Activated CD4-positive, alpha-beta T cell treated with anti-CD3 and anti-CD28 coated beads for 1 hour (primary cell): ENCODE data around the gene SPG21.
A peak's percentile ranks its signal among the peaks of the same experiment; 100 is the strongest.
"Not testable (repeated sequence)": the region's sequence is repeated elsewhere in the genome, so short reads cannot be mapped to it uniquely, and the experiment has no call there.

Experiments
- DNase-seq: peaks from one replicate; pipeline ENCODE4 v3.0.0-alpha.2; 2020

SPG21 gene, protein sequence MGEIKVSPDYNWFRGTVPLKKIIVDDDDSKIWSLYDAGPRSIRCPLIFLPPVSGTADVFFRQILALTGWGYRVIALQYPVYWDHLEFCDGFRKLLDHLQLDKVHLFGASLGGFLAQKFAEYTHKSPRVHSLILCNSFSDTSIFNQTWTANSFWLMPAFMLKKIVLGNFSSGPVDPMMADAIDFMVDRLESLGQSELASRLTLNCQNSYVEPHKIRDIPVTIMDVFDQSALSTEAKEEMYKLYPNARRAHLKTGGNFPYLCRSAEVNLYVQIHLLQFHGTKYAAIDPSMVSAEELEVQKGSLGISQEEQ

DNA sequence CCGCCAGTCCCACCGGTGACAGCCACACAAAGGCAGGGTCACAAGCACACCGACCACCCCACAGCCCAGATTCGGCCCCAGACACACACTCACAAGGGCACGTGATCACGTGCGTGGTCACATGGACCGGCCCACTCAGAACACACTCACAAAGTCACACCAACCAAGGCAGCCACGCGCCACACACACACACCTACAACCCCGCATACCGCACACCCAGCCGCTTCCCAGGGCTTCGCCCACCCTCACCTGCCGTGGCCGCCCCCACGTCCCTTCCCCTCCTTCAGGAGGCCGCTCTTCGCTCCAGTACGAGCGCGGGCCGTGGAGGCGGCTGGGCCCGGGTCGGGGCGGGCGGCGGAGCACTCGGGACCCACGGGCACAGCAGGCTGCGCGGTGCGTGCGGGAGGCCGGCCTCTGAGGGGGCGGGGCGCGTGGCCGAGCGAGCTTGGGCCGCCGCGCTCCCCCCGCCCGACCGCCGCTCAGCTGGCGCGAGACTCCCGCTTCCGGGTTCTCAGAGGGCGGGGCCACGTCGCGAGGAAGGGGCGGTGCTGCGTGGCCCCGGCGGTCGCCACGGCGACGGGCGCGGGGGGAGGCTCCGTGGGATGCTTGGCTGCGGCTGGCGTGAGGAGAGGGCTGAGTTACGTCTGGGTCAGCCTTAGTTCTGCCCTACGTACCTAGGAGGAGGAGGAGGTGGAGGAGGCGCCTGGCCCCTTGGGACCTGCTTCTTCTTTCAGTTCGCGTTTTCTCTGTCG lies at the start of gene SPG21:
TSS of gene SPG21 (minus strand) at position 499 of the 752 bp plus-strand sequence. CDS start 6,345 bp downstream, outside the sequence.
- peak; percentile 82 for DNase-seq

- no peak for DNase-seq
These were observed 49.1 kb upstream of the SPG21 start for GRCh38 chr15:65038836-65039235.

DNA sequence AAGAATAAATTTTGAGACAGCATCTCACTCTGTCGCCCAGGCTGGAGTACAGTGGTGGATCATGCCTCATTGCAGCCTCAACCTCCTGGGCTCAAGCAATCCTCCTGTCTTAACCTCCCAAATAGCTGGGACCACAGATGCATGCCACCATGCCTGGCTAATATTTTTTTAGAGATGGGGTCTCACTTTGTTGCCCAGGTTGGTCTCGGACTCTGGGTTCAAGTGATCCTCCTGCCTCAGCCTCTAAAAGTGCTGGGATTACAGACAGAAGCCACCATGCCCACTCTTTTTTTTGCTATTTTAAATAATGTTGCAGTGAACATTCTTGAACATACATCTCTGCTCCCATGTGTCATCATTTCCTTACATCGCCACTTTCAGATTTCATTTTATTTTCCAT lies 48.7 kb upstream of the SPG21 start:
- DNase-seq = no peak

GRCh38 chr15:65037309-65037708 lies 47.6 kb upstream of the SPG21 start:
- no peak for DNase-seq

DNA sequence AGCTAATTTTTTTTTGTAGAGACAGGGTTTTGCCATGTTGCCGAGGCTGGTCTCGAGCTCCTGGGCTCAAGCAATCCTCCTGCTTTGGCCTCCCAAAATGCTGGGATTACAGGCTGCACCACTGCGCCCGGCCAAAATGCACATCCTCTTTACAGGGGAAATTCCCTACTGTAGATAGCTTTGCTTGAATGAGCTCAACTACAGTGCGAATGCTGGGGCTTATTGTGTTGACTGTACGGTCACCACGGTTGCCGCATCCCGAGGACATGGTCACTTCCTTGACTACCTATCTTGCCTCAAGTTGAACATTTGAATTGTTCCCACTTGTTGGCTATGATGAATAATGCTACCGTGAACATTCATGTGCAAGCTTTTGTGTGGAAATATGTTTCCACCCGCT lies 45.0 kb upstream of the SPG21 start:
- DNase-seq = no peak

- DNase-seq = no peak
These were observed 44.0 kb upstream of the SPG21 start for GRCh38 chr15:65033659-65034269.

- no peak for DNase-seq
These were observed 43.3 kb upstream of the SPG21 start for GRCh38 chr15:65032801-65033537.

GRCh38 chr15:65029736-65030208 lies 40.1 kb upstream of the SPG21 start:
- DNase-seq = no peak

DNA sequence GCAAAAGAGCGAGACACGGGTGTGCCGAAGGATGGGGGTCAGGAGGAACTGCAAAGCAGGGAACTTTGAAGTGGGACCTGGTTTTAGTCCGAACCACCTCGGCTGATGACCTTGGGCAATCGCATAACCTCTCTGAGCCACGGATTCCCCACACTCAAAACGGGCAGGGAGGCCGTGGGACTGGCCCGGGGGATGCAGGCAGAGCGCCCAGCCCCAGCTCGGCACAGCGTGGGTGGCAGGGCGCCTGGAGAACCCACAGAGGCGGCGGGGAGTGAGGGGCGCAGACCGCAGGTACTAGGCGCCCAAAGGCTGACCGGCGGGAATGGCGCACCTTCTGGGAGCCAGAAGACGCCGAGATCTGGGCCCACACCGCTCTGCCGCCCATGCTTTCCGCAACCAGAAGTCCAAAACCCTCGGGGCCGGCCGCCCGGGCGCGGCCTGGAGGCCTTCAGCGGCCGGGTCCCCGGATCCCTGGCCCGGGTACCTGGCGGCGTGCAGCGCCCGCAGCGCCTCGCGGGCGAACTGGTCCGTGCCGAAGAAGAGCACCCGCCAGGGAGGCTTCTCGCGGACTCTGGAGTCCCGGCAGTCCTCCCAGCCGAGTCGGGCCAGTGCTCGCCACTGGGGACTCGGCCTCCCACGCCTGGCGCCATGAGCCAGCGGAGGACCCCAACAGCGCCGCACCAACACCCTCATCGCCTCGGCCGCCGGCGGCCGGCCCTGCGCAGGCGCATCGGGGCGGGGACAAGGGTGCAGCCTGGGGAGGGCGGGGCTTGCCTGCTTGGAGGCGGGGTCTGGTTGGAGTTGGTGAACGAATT lies 39.4 kb upstream of the SPG21 start, which contains the start of gene MTFMT:
TSS of gene MTFMT (minus strand) at position 719 of the 815 bp plus-strand sequence. CDS start at position 693, 26 bp downstream.
- peak; percentile 88 for DNase-seq

DNA sequence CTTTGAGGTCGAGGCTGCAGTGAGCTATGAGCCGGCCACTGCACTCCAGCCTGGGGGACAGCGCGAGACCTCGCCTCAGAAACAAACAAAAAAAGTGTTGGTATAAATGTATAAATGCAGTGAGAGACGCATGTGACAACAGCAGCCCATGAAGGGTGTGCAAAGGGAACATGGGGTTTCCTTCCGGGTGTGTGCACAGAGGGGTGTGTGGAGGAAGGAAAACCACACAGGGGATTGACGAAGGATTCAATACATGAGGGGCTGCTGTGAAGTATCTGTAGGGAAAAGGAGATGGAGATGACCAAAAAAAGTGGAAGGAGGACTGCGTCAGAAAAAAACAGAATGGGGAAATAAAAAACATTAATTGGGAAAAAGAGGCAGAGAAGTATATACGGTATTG lies 38.6 kb upstream of the SPG21 start:
- no peak for DNase-seq

DNA sequence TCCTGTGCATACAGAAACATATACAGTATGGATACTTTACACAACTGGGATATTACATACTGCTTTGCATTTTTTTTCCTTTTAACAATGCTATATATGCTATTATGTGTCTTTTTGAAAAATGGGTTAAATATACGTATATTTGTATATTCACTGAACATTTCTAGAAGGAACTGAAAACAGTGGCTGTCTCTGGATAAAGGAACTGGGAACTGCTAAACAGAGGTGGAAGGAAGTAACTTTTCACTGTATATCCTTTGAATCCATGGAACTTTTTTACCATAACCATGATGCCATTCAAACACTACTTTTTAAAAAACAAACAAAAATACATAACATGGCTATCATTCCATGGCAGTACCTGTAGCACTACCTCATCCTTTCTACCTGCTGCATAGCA lies 37.9 kb upstream of the SPG21 start:
- DNase-seq = no peak

GRCh38 chr15:65026756-65027155 lies 37.0 kb upstream of the SPG21 start:
- DNase-seq = no peak

GRCh38 chr15:65021488-65021887 lies 31.8 kb upstream of the SPG21 start:
- DNase-seq = no peak

- no peak for DNase-seq
These were observed 30.7 kb upstream of the SPG21 start for GRCh38 chr15:65020419-65020818.

- not testable (repeated sequence) for DNase-seq
These were observed 21.5 kb upstream of the SPG21 start for GRCh38 chr15:65011198-65011597.

- no peak for DNase-seq
These were observed 19.3 kb upstream of the SPG21 start for GRCh38 chr15:65008983-65009382.

- no peak for DNase-seq
These were observed 17.2 kb upstream of the SPG21 start for GRCh38 chr15:65006876-65007275.

- DNase-seq = no peak
These were observed 15.3 kb upstream of the SPG21 start for GRCh38 chr15:65004993-65005392.

DNA sequence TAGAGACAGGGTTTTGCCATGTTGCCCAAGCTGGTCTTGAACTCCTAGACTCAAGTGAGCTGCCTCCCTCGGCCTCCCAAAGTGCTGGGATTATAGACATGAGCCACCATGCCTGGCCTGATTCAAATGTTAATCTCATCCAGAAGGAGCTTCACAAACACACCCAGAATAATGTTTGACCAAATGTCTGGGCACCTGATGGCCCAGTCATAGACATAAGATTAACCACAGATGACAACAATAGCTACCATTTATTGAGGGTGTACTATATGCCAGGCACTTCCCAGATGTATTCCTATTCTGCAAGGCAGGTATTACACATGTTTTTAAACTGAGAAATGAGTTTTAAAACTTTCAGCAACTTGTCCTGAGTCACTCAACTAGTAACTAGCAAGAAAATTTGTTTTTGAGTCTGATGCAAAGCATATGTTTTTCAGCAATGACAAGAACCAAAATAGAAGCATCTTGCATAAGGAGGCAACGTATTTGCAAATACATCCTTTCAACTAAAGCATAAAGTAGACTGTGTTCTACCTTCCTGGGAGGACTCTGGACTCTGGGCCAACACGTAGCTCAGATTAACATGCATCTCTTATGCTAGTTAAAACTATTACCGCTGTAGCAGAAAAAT lies 8.1 kb upstream of the SPG21 start:
- DNase-seq = no peak

DNA sequence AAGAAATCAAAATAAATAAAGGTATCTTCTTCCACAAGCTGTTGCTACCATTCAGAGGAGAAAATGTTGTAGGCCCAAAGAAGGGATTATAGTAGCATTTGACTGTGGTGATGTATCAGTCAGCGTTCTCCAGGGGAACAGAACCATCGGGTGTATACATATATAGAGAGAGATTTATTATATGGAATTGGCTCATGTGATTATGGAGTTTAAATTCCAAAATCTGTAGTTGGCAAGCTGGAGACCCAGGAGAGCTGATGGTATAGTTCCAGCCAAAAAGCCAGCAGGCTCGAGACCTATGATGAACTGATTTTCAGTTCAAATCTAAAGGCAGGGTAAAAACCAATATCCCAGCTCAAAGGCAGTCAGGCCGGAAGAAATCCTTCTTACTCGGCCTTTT lies 7.4 kb upstream of the SPG21 start:
- no peak for DNase-seq

DNA sequence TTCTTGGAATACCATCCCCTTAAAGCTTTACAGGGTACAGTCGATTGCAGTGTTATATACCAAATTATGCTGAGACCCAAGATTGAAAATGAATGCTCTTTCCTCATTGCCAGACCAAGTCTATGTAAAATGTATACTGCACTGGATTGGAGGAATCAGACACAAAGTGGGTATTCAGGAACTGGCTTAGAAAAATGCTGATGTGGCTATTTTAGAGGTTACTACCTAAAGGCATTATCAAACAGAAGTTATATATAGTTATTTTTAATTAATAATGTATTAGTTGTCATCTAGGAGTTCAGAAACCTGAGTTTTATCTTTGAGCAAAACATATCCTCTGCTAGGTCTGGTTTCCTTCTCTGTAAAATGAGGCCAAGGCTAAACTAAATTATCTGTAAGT lies 3.6 kb upstream of the SPG21 start:
- DNase-seq = no peak
